Erythroblast (primary cell): Measurements from ENCODE around the gene SEMA3B.

ENCODE experiments used
- GATA1 ChIP-seq: IDR thresholded peaks from 2 replicates; pipeline ENCODE4 v1.6.1; 2011; ENCODE audit warnings: low read depth, mild to moderate bottlenecking, control low read depth, low read length, moderate library complexity
- POLR2A ChIP-seq: IDR thresholded peaks from 2 replicates; pipeline ENCODE4 v1.6.1; 2011; ENCODE audit warnings: mild to moderate bottlenecking, low read length

DNA sequence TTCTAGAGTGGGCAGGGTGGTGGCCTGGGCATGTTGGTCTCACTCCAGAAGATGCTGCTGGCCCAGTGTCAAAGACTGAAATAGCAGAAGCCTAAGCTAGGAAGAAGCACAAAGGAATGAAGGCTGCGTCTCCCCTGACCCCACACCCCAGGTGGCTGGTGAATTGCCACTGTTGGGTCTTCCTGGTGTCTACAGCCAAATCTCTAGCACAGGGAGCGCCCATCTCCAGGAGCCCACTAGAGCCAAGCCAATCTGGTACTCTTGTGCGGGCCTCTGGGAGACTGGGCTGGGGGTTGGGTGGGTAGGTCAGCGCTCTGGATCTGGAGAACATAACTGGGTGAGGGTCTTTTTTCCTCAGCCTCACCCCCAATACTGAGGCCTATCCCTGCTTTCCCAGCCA lies 58.2 kb downstream of the SEMA3B start:
- TF ChIP-seq GATA1: no peak
- no peak for TF ChIP-seq POLR2A
